Vagina (tissue), 2 donors: Measurements from ENCODE around the gene ABCC8. TPM values are rescaled to one million over a fixed set of nuclear protein-coding genes. Genes with fewer than 3 reads are reported as not detected.

Experiments used
- DNase-seq, 2 donors: peaks; one replicate each; pipeline ENCODE4 v3.0.0-alpha.2; 2017; ENCODE audit errors: extremely low spot score in 2 of 2
- H3K27ac ChIP-seq: fragments of 200-600 bp; sonication (generic); one replicate; pipeline ENCODE4 v1.5.1; 2019
- H3K27me3 ChIP-seq: fragments of 200-600 bp; sonication (generic); one replicate; pipeline ENCODE4 v1.5.1; 2019
- H3K36me3 ChIP-seq, 2 donors: fragments of 200-600 bp; sonication (generic); one replicate each; pipeline ENCODE4 v1.5.1; 2017 to 2019
- H3K4me1 ChIP-seq: fragments of 200-600 bp; sonication (generic); one replicate; pipeline ENCODE4 v1.5.1; 2019
- H3K4me3 ChIP-seq, 2 donors: fragments of 200-600 bp; sonication (generic); 1 replicate in 1 of 2; 2 replicates in 1 of 2; pipeline ENCODE4 v1.5.1; 2016 to 2019
- H3K9me3 ChIP-seq: fragments of 200-600 bp; sonication (generic); one replicate; pipeline ENCODE4 v1.5.1; 2019
- CTCF ChIP-seq, 3 experiments: fragments of 450-650 bp in 2 of 3; fragments of 200-600 bp in 1 of 3; sonication (generic) in 1 of 3; IDR thresholded peaks; one replicate each; pipeline ENCODE4 v1.5.1; 2017 to 2019; ENCODE audit warnings: antibody characterized with exemption in 3 of 3, mild to moderate bottlenecking in 2 of 3, moderate library complexity in 2 of 3
- POLR2A ChIP-seq, 2 donors: fragments of 450-650 bp; IDR thresholded peaks; one replicate each; pipeline ENCODE4 v1.6.1; 2017; ENCODE audit warnings: antibody characterized with exemption in 2 of 2, mild to moderate bottlenecking in 2 of 2, moderate library complexity in 2 of 2
- POLR2AphosphoS5 ChIP-seq, 2 donors: sonication (generic); formaldehyde crosslinking; IDR thresholded peaks; one replicate each; pipeline ENCODE4 v1.9.0; 2017; ENCODE audit warnings: antibody characterized with exemption in 2 of 2, mild to moderate bottlenecking in 2 of 2, low read depth in 1 of 2; ENCODE audit not compliant: insufficient read depth in 1 of 2
- intact Hi-C: fragments of 100-400 bp; cut with DNase I; formaldehyde crosslinking; loops from one replicate; pipeline ENCODE4 v1.15.1; 2023
- total RNA-seq: library from RNA; depleted of rRNA; stranded (reverse); fragments of >200 nt; gene quantifications from one replicate; pipeline ENCODE4 v1.2.3, GENCODE V29; 2016

Gene ABCC8
- total RNA-seq, 1 donor from 2014 or later = 13.0 TPM

- Histone ChIP-seq H3K9me3 (no peaks in the 10 kb centered on the region), H3K27me3 (no peaks in the 10 kb centered on the region), H3K4me1 (no peaks in the 10 kb centered on the region), H3K36me3 (no peaks in the 10 kb centered on the region), H3K27ac (no peak overlapping the region), H3K4me3 (no peak overlapping the region)
- intact Hi-C loops = no loop called here
- TF ChIP-seq CTCF (IDR thresholded peaks at IDR 0.05) = no peak
- no peak for DNase-seq
These were observed 80.7 kb downstream of the ABCC8 start for GRCh38 chr11:17395978-17396377.

- H3K4me3 ChIP-seq = no peak overlapping the region
- no peak for TF ChIP-seq POLR2AphosphoS5 (IDR thresholded peaks at IDR 0.05; ENCODE audit: insufficient read depth in 1 of 2, low read depth in 1 of 2)
- no peak for TF ChIP-seq POLR2A (IDR thresholded peaks at IDR 0.05)
- TF ChIP-seq CTCF (IDR thresholded peaks at IDR 0.05) = no peak
- no peaks in the 10 kb centered on the region for H3K4me1 ChIP-seq
- intact Hi-C loops = no loop called here
- no peak overlapping the region for H3K27ac ChIP-seq
- H3K36me3 ChIP-seq = no peaks in the 10 kb centered on the region
- no peaks in the 10 kb centered on the region for H3K9me3 ChIP-seq
- H3K27me3 ChIP-seq = no peaks in the 10 kb centered on the region
- no peak for DNase-seq
These were observed 81.1 kb downstream of the ABCC8 start for GRCh38 chr11:17395554-17395961.

- no peak for DNase-seq
- H3K36me3 ChIP-seq = no peaks in the 10 kb centered on the region
- no peak overlapping the region for H3K4me3 ChIP-seq
- no peak overlapping the region for H3K27ac ChIP-seq
- TF ChIP-seq POLR2A (IDR thresholded peaks at IDR 0.05) = no peak
- no peak for TF ChIP-seq CTCF (IDR thresholded peaks at IDR 0.05)
- no peak for TF ChIP-seq POLR2AphosphoS5 (IDR thresholded peaks at IDR 0.05; ENCODE audit: insufficient read depth in 1 of 2, low read depth in 1 of 2)
- H3K4me1 ChIP-seq = no peaks in the 10 kb centered on the region
- intact Hi-C loops = no loop called here
- H3K27me3 ChIP-seq = no peaks in the 10 kb centered on the region
- no peaks in the 10 kb centered on the region for H3K9me3 ChIP-seq
These were observed 81.8 kb downstream of the ABCC8 start for GRCh38 chr11:17394743-17395390.

- Histone ChIP-seq H3K4me1 (peaks cover 4% of the 10 kb centered on the region), H3K27me3 (no peaks in the 10 kb centered on the region), H3K4me3 (no peak overlapping the region), H3K27ac (no peak overlapping the region), H3K36me3 (no peaks in the 10 kb centered on the region), H3K9me3 (no peaks in the 10 kb centered on the region)
- intact Hi-C loops = no loop called here
- no peak for TF ChIP-seq POLR2AphosphoS5 (IDR thresholded peaks at IDR 0.05; ENCODE audit: insufficient read depth in 1 of 2, low read depth in 1 of 2)
- no peak for TF ChIP-seq POLR2A (IDR thresholded peaks at IDR 0.05)
- TF ChIP-seq CTCF (IDR thresholded peaks at IDR 0.05) = no peak
- no peak for DNase-seq
These were observed 83.2 kb downstream of the ABCC8 start for GRCh38 chr11:17393472-17393871.

- H3K4me1 ChIP-seq = peaks cover 5% of the 10 kb centered on the region
These were observed 83.8 kb downstream of the ABCC8 start for GRCh38 chr11:17392872-17393271.

More at GRCh38 chr11:17392872-17393271, 83.8 kb downstream of the ABCC8 start:
- H3K9me3 ChIP-seq = no peaks in the 10 kb centered on the region
- no peaks in the 10 kb centered on the region for H3K36me3 ChIP-seq
- H3K4me3 ChIP-seq = no peak overlapping the region
- no peaks in the 10 kb centered on the region for H3K27me3 ChIP-seq
- no peak for DNase-seq
- H3K27ac ChIP-seq = no peak overlapping the region
- TF ChIP-seq CTCF (IDR thresholded peaks at IDR 0.05) (no peak), POLR2A (IDR thresholded peaks at IDR 0.05) (no peak), POLR2AphosphoS5 (IDR thresholded peaks at IDR 0.05; ENCODE audit: insufficient read depth in 1 of 2, low read depth in 1 of 2) (no peak)
- intact Hi-C loops = no loop called here
